GM19397 (cell line): ENCODE data around the gene GREB1.

Experiments
- ATAC-seq: cut with Tn5 transposase; IDR thresholded peaks from one replicate; pipeline ENCODE4 v1.9.1; 2021; ENCODE audit warnings: mild to moderate bottlenecking, moderate library complexity; ENCODE audit not compliant: unreplicated experiment

GREB1 gene

GRCh38 chr2:11507517-11507916 lies 26.3 kb upstream of the GREB1 start:
- no peak for ATAC-seq

GRCh38 chr2:11508279-11508678 lies 25.6 kb upstream of the GREB1 start:
- no peak for ATAC-seq

- ATAC-seq, result no peak
These were observed 24.0 kb upstream of the GREB1 start for GRCh38 chr2:11509657-11510360.

- no peak for ATAC-seq
These were observed 21.4 kb upstream of the GREB1 start for GRCh38 chr2:11512431-11512830.

GRCh38 chr2:11513319-11513718 lies 20.5 kb upstream of the GREB1 start:
- ATAC-seq, result no peak

DNA sequence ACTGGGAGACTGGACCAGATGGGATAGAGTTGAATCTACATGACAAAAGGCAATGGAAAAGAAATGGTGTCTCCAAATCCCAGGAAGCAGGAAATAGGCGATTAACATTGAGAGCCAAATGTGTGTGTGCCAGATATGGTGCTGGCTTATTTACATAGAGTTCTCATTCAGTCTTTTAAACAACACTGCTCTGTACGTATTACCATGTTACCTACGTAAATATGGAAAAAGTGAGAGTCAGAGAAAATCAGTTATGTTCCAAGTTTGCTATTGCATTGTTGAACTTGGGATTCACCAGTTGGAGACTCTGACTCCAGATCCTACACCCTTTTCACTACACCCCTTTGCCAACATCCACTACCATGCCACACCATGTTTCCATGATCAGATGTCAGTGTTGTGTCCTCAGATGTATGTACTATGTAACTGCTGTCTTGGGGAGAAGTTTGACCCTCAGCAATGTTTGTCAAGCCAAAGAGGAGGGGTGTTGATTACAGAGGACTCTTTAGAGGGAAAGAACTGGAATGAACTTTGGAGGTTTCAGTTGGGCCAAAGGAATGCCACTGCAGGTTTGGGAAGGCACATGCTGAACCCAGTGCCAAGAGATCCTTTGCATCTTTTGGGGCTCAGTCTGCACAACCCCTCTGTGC lies 19.6 kb upstream of the GREB1 start:
- ATAC-seq, result no peak

DNA sequence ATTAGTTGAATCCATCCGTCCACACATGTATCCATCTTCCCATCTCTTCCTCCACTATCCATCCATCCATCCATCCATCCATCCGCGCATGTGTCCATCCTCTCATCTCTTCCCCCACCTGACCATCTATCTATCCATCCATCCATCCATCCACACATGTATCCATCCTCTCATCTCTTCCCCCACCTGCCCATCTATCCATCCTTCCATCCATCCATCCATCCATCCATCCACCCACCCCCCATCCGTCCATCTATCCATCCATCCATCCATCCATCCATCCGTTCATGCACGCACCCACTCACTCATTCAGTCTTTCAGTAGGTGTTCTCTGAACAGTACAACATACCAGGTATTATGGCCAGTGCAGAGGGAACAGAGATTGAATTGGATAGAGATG lies 18.9 kb upstream of the GREB1 start:
- ATAC-seq, result no peak

GRCh38 chr2:11515490-11515981 lies 18.3 kb upstream of the GREB1 start:
- no peak for ATAC-seq

GRCh38 chr2:11516984-11517648 lies 16.7 kb upstream of the GREB1 start:
- no peak for ATAC-seq

DNA sequence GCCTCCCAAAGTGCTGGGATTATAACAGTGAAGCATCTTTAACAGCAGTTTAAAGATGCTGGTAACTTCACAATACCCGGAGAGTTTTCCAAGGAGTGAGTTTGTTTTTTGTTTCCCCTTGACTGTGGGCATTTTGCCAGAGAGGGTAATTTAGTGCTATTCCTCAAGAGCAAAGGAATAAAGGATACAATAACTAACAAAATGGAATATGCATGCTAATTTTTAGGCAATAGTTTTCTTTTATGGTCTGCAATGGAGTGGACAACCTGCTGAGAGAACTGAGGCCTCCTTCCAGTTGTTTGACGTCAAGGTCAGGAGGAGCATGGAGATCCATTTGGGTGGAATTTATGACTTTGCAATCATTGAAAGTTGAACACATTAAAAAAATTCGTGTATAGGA lies 15.9 kb upstream of the GREB1 start:
- no peak for ATAC-seq

GRCh38 chr2:11520092-11520693 lies 13.7 kb upstream of the GREB1 start:
- no peak for ATAC-seq

GRCh38 chr2:11521775-11522174 lies 12.1 kb upstream of the GREB1 start:
- no peak for ATAC-seq

- no peak for ATAC-seq
These were observed 9.4 kb upstream of the GREB1 start for GRCh38 chr2:11524470-11524869.

GRCh38 chr2:11525762-11526161 lies 8.1 kb upstream of the GREB1 start:
- no peak for ATAC-seq

DNA sequence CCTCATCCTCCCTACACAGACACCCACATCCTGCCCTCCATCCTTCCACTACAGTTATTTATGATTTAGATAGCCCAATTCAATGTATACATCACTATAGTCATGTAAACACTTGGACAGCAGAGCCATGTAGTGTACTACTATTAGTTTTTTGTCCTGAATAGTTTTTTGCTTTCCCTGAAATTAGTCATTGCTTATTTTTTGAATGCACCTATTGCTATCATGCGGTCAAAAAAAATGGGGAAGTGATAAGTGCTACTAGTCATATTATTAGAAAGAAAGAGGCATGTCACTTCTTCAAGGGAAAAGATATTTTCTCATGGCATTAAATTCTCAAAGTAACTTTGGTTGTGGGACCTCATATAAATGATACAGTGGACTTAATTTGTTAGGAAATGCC lies 6.8 kb upstream of the GREB1 start:
- no peak for ATAC-seq

- no peak for ATAC-seq
These were observed 5.6 kb upstream of the GREB1 start for GRCh38 chr2:11528228-11528627.

DNA sequence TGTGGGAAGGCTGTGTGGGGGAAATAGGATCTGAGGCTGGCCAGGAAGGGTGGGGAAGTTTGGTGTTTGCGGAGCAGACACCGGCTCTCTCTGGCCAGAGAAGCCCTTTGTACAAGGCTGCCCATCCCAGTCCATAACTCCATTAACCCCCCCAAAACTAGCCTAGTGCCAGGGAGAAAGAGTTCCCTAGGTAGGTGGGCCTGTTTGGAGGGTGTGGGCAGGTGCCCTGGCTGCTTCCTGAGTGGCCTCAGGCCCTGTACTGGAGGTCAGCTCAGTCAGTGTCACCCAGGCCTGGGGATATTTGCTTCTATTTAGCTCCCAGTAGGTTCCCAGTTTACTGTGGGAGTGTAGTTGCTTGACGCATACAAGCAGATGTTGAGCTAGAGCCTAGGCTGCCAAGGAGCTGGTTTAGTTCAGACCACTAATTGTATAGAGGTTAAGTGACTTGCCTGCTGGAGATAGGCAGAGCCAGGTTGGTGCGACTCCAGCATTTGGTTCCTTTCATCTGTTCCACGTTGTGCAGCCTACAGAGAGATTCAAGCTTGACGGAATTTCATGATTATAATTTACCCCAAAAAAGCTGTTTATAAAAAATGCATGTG lies 2.9 kb upstream of the GREB1 start:
- no peak for ATAC-seq

GRCh38 chr2:11532416-11533055 lies 1.3 kb upstream of the GREB1 start:
- no peak for ATAC-seq

GRCh38 chr2:11534071-11534745 lies 363 bp downstream of the GREB1 start:
- no peak for ATAC-seq
